Stomach (tissue), 9 donors: ENCODE measurements around the gene PCGF3. TPM values are rescaled to one million over a fixed set of nuclear protein-coding genes. Genes with fewer than 3 reads are reported as not detected.
"Not testable (repeated sequence)": the region's sequence is repeated elsewhere in the genome, so short reads cannot be mapped to it uniquely, and the experiment has no call there.

Experiments used
- DNase-seq, 2 donors: peaks; one replicate each; pipeline versions ENCODE4 v3.0.0 to v3.0.0-alpha.2; 2013 to 2019
- H3K27ac ChIP-seq, 5 donors: fragments of 200-600 bp in 4 of 5; sonication (generic) in 4 of 5; one replicate each; pipeline ENCODE4 v1.5.1; 2013 to 2019; ENCODE audit warnings: mild to moderate bottlenecking in 1 of 5, moderate library complexity in 1 of 5
- H3K27me3 ChIP-seq, 3 donors: fragments of 200-600 bp; sonication (generic); one replicate each; pipeline ENCODE4 v1.5.1; 2017 to 2019; ENCODE audit warnings: mixed run types in 1 of 3
- H3K36me3 ChIP-seq, 4 donors: fragments of 200-600 bp; sonication (generic); 1 replicate in 3 of 4; 2 replicates in 1 of 4; pipeline ENCODE4 v1.5.1; 2016 to 2019
- H3K4me1 ChIP-seq, 4 donors: fragments of 200-600 bp; sonication (generic); one replicate each; pipeline ENCODE4 v1.5.1; 2016 to 2019
- H3K4me3 ChIP-seq, 4 donors: fragments of 200-600 bp; sonication (generic) in 3 of 4; one replicate each; pipeline ENCODE4 v1.5.1; 2016 to 2019; ENCODE audit warnings: mild to moderate bottlenecking in 1 of 4
- H3K9me3 ChIP-seq, 4 donors: fragments of 200-600 bp; sonication (generic); one replicate each; pipeline ENCODE4 v1.5.1; 2016 to 2019
- CTCF ChIP-seq, 7 experiments: fragments of 450-650 bp in 4 of 7; fragments of 200-600 bp in 3 of 7; sonication (generic) in 3 of 7; IDR thresholded peaks; one replicate each; pipeline ENCODE4 v1.5.1; 2016 to 2019; ENCODE audit warnings: antibody characterized with exemption in 7 of 7, control low read depth in 2 of 7, mild to moderate bottlenecking in 1 of 7
- EP300 ChIP-seq: sonication (generic); formaldehyde crosslinking; IDR thresholded peaks from one replicate; pipeline ENCODE4 v1.6.1; 2017; ENCODE audit warnings: antibody characterized with exemption
- POLR2A ChIP-seq, 4 donors: fragments of 450-650 bp; IDR thresholded peaks; one replicate each; pipeline ENCODE4 v1.6.1; 2016; ENCODE audit warnings: antibody characterized with exemption in 4 of 4, control low read depth in 2 of 4, mild to moderate bottlenecking in 1 of 4, moderate library complexity in 1 of 4
- POLR2AphosphoS5 ChIP-seq, 3 donors: sonication (generic); formaldehyde crosslinking; IDR thresholded peaks; one replicate each; pipeline ENCODE4 v1.6.1; 2016; ENCODE audit warnings: antibody characterized with exemption in 3 of 3
- WGBS, 5 donors: extraction: QIAGEN DNeasy Blood & Tissue Kit in 3 of 5; methylation state at CpG; one replicate each; pipeline versions ENCODE4 v1.1.5 to v1.1.7; 2013 to 2018; 5-methylcytosine and 5-hydroxymethylcytosine counted together
- intact Hi-C: fragments of 100-400 bp; cut with DNase I; formaldehyde crosslinking; loops from one replicate; pipeline ENCODE4 v1.15.1; 2023; ENCODE audit warnings: low total_unique reads
- polyA plus RNA-seq, 3 donors: library from polyadenylated mRNA; stranded (reverse); fragments of 200-250 nt; gene quantifications; one replicate each; pipeline ENCODE4 v1.2.3, GENCODE V29; 2013
- total RNA-seq, 5 donors: library from RNA; depleted of rRNA; stranded (reverse); fragments of >200 nt; gene quantifications; one replicate each; pipeline versions ENCODE4 v1.1.0 to v1.2.3, GENCODE V29; 2014 to 2016
- donor health status: healthy with polysubstance abuse.
- donor health status: Bipolar disorder and iron deficiency.
- donor health status: healthy.

The PCGF3 gene
- total and polyA plus RNA-seq, 8 donors = 24.7 to 140 (median 62.7) TPM

GRCh38 chr4:779555-779954 is 73.9 kb downstream of the PCGF3 start:
- TF ChIP-seq POLR2AphosphoS5 (IDR thresholded peaks at IDR 0.05) = no peak
- H3K36me3 ChIP-seq = peaks cover 20 to 57% (median 54%) of the 10 kb centered on the region in 4 donors
- WGBS, 5 donors = 78 to 96% (median 87%) methylated on average over 2 of the region's 2 CpGs
- DNase-seq = no peak
- H3K4me1 ChIP-seq = peaks cover 19 to 81% (median 64%) of the 10 kb centered on the region in 4 donors
- no peaks in the 10 kb centered on the region for H3K9me3 ChIP-seq
- intact Hi-C loops = no loop called here
- H3K27ac ChIP-seq = no peak overlapping the region
- H3K27me3 ChIP-seq = peaks cover 0 to 5% (median 0%) of the 10 kb centered on the region in 3 donors
- peak overlapping the region in 2 of 4 donors; percentile 97 to 99 for H3K4me3 ChIP-seq

GRCh38 chr4:780255-780654 is 74.6 kb downstream of the PCGF3 start:
- H3K36me3 ChIP-seq = peaks cover 14 to 50% (median 47%) of the 10 kb centered on the region in 4 donors
- H3K4me1 ChIP-seq = peaks cover 19 to 77% (median 57%) of the 10 kb centered on the region in 4 donors
- 50 to 68% (median 62%) methylated on average over 10 of the region's 10 CpGs for WGBS, 5 donors
- H3K9me3 ChIP-seq, DNase-seq, intact Hi-C loops: not testable (repeated sequence)
- peaks cover 0 to 12% (median 5%) of the 10 kb centered on the region in 3 donors for H3K27me3 ChIP-seq
- peak overlapping the region; percentile 97 to 100 (median 100) for H3K4me3 ChIP-seq
- peak overlapping the region; percentile 25 to 97 (median 94) for H3K27ac ChIP-seq

GRCh38 chr4:780716-781492 is 75.3 kb downstream of the PCGF3 start:
- Histone ChIP-seq H3K27me3 (peaks cover 5 to 19% (median 12%) of the 10 kb centered on the region in 3 donors), H3K9me3 (no peaks in the 10 kb centered on the region), H3K27ac (peak overlapping the region; percentile 93 to 97 (median 95)), H3K4me3 (peak overlapping the region; percentile 97 to 100 (median 100)), H3K36me3 (peaks cover 10 to 43% (median 40%) of the 10 kb centered on the region in 4 donors), H3K4me1 (peaks cover 26 to 77% (median 57%) of the 10 kb centered on the region in 4 donors)
- TF ChIP-seq EP300 = no peak
- no peak for TF ChIP-seq POLR2AphosphoS5 (IDR thresholded peaks at IDR 0.05)
- no peak for TF ChIP-seq POLR2A (IDR thresholded peaks at IDR 0.05)
- no peak for TF ChIP-seq CTCF (IDR thresholded peaks at IDR 0.05)
- 2 to 5% (median 2%) methylated on average over 13 to 38 of the region's 38 CpGs for WGBS, 5 donors
- intact Hi-C loops = no loop called here
- no peak for DNase-seq

GRCh38 chr4:781493-782216 is 76.0 kb downstream of the PCGF3 start:
- peak overlapping the region; percentile 97 to 100 (median 100) for H3K4me3 ChIP-seq
- DNase-seq = peak; percentile 99 to 100
- no peaks in the 10 kb centered on the region for H3K9me3 ChIP-seq
- peaks cover 33 to 77% (median 61%) of the 10 kb centered on the region in 4 donors for H3K4me1 ChIP-seq
- H3K36me3 ChIP-seq = peaks cover 6 to 36% (median 33%) of the 10 kb centered on the region in 4 donors
- TF ChIP-seq POLR2AphosphoS5 (IDR thresholded peaks at IDR 0.05) = peak; percentile 77 to 99 (median 98)
- TF ChIP-seq CTCF (IDR thresholded peaks at IDR 0.05) = peak in 1 of 7 experiments; percentile 4
- TF ChIP-seq EP300 = no peak
- TF ChIP-seq POLR2A (IDR thresholded peaks at IDR 0.05) = peak in 2 of 4 donors; percentile 81 to 94
- peak overlapping the region; percentile 93 to 97 (median 95) for H3K27ac ChIP-seq
- intact Hi-C loops = no loop called here
- 0 to 5% (median 1%) methylated on average over 4 to 57 of the region's 57 CpGs for WGBS, 5 donors
- peaks cover 11 to 26% (median 19%) of the 10 kb centered on the region in 3 donors for H3K27me3 ChIP-seq
